GM19025 (cell line): ENCODE measurements around the gene ZBTB44.
"Not testable (repeated sequence)": the region's sequence is repeated elsewhere in the genome, so short reads cannot be mapped to it uniquely, and the experiment has no call there.

ENCODE experiments used
- ATAC-seq: cut with Tn5 transposase; IDR thresholded peaks from one replicate; pipeline ENCODE4 v1.9.1; 2021; ENCODE audit warnings: mild to moderate bottlenecking, low read depth, moderate library complexity; ENCODE audit not compliant: unreplicated experiment

The ZBTB44 gene

GRCh38 chr11:130202009-130202817 is 112.5 kb downstream of the ZBTB44 start:
- ATAC-seq: no peak

GRCh38 chr11:130201026-130201425 is 113.7 kb downstream of the ZBTB44 start:
- no peak for ATAC-seq

- no peak for ATAC-seq
These were observed 114.9 kb downstream of the ZBTB44 start for GRCh38 chr11:130199792-130200191.

GRCh38 chr11:130198964-130199363 is 115.8 kb downstream of the ZBTB44 start:
- ATAC-seq: no peak

GRCh38 chr11:130198292-130198691 is 116.4 kb downstream of the ZBTB44 start:
- ATAC-seq: no peak

- no peak for ATAC-seq
These were observed 117.2 kb downstream of the ZBTB44 start for GRCh38 chr11:130197386-130198035.

GRCh38 chr11:130194241-130195023 is 120.3 kb downstream of the ZBTB44 start:
- no peak for ATAC-seq

GRCh38 chr11:130193551-130193950 is 121.2 kb downstream of the ZBTB44 start:
- not testable (repeated sequence) for ATAC-seq

GRCh38 chr11:130192845-130193267 is 121.9 kb downstream of the ZBTB44 start:
- no peak for ATAC-seq

GRCh38 chr11:130191896-130192295 is 122.8 kb downstream of the ZBTB44 start:
- ATAC-seq: no peak

GRCh38 chr11:130190371-130190881 is 124.3 kb downstream of the ZBTB44 start:
- ATAC-seq: no peak

GRCh38 chr11:130189492-130190210 is 125.1 kb downstream of the ZBTB44 start:
- ATAC-seq: no peak

GRCh38 chr11:130188585-130189347 is 126.0 kb downstream of the ZBTB44 start:
- ATAC-seq: no peak

- no peak for ATAC-seq
These were observed 126.7 kb downstream of the ZBTB44 start for GRCh38 chr11:130188047-130188446.

GRCh38 chr11:130187096-130187495 is 127.6 kb downstream of the ZBTB44 start:
- no peak for ATAC-seq

- ATAC-seq: no peak
These were observed 130.7 kb downstream of the ZBTB44 start for GRCh38 chr11:130183878-130184610.

- no peak for ATAC-seq
These were observed 133.1 kb downstream of the ZBTB44 start for GRCh38 chr11:130181295-130182272.

GRCh38 chr11:130180896-130181294 is 133.8 kb downstream of the ZBTB44 start:
- ATAC-seq: no peak
